HEK293 (cell line): ENCODE measurements around the gene SLC26A1.

Experiments
- CTCF ChIA-PET: fragments of 350-600 bp; formaldehyde crosslinking; extraction: SDS; loops from one replicate; lab custom pipeline; 2021; ENCODE audit warnings: antibody characterized with exemption; lab: Yijun Ruan, JAX
- POLR2A ChIA-PET: fragments of 300-600 bp; formaldehyde crosslinking; extraction: SDS; loops from one replicate; lab custom pipeline; 2020; ENCODE audit warnings: antibody characterized with exemption, inconsistent platforms; lab: Yijun Ruan, JAX
- H3K27ac ChIP-seq: fragments of 200-500 bp; sonication (Bioruptor generic); 2 replicates; pipeline ENCODE4 v1.5.1; 2014; ENCODE audit warnings: low read depth, low read length, control low read depth, inconsistent platforms; ENCODE audit errors: extremely low read depth
- H3K36me3 ChIP-seq, 2 experiments: fragments of 200-500 bp in 1 of 2; sonication (Bioruptor generic) in 1 of 2; 1 replicate in 1 of 2; 2 replicates in 1 of 2; pipeline ENCODE4 v1.5.1; 2014 to 2017; ENCODE audit warnings: inconsistent platforms in 2 of 2, low read length in 2 of 2; ENCODE audit not compliant: control insufficient read depth in 2 of 2, insufficient read depth in 1 of 2
- H3K4me1 ChIP-seq: fragments of 200-500 bp; sonication (Bioruptor generic); 2 replicates; pipeline ENCODE4 v1.5.1; 2014; ENCODE audit warnings: mild to moderate bottlenecking, low read length, inconsistent platforms; ENCODE audit not compliant: control insufficient read depth, insufficient read depth
- H3K4me3 ChIP-seq: 2 replicates; pipeline ENCODE4 v1.5.1; 2011; ENCODE audit warnings: low read depth, mild to moderate bottlenecking, control low read depth, low read length, moderate library complexity
- H3K9me3 ChIP-seq: fragments of 200-500 bp; sonication (Bioruptor generic); 2 replicates; pipeline ENCODE4 v1.5.1; 2014; ENCODE audit warnings: low read depth, low read length, inconsistent platforms; ENCODE audit not compliant: control insufficient read depth, insufficient read depth
- CTCF ChIP-seq: fragments of 450-650 bp; formaldehyde crosslinking; IDR thresholded peaks from 2 replicates; pipeline ENCODE4 v1.5.1; 2016; ENCODE audit warnings: missing biosample characterization, missing genetic modification characterization
- GLI4 ChIP-seq: fragments of 450-650 bp; formaldehyde crosslinking; IDR thresholded peaks from 2 replicates; pipeline ENCODE4 v1.5.1; 2016; ENCODE audit warnings: missing biosample characterization, missing genetic modification characterization
- KLF8 ChIP-seq: fragments of 450-650 bp; formaldehyde crosslinking; IDR thresholded peaks from 2 replicates; pipeline ENCODE4 v1.5.1; 2016; ENCODE audit warnings: missing biosample characterization, missing genetic modification characterization
- REPIN1 ChIP-seq: fragments of 450-650 bp; formaldehyde crosslinking; IDR thresholded peaks from 2 replicates; pipeline ENCODE4 v1.5.1; 2017; ENCODE audit warnings: missing biosample characterization, missing genetic modification characterization, low read depth
- SALL2 ChIP-seq: fragments of 450-650 bp; formaldehyde crosslinking; IDR thresholded peaks from 2 replicates; pipeline ENCODE4 v1.5.0; 2017; ENCODE audit warnings: missing biosample characterization, mild to moderate bottlenecking, missing genetic modification characterization, borderline replicate concordance
- ZBTB11 ChIP-seq: fragments of 450-650 bp; formaldehyde crosslinking; conservative IDR thresholded peaks from 2 replicates; pipeline ENCODE4 v1.5.1; 2016; ENCODE audit warnings: low read depth, missing biosample characterization, missing genetic modification characterization
- ZBTB48 ChIP-seq: fragments of 450-650 bp; formaldehyde crosslinking; IDR thresholded peaks from 2 replicates; pipeline ENCODE4 v1.5.1; 2016; ENCODE audit warnings: missing biosample characterization, missing genetic modification characterization
- ZEB2 ChIP-seq: fragments of 450-650 bp; formaldehyde crosslinking; IDR thresholded peaks from 2 replicates; pipeline ENCODE4 v1.5.1; 2016; ENCODE audit warnings: missing biosample characterization, missing genetic modification characterization
- ZIC2 ChIP-seq: fragments of 450-650 bp; formaldehyde crosslinking; IDR thresholded peaks from 2 replicates; pipeline ENCODE4 v1.5.1; 2016; ENCODE audit warnings: missing biosample characterization, missing genetic modification characterization
- ZNF146 ChIP-seq: fragments of 450-650 bp; formaldehyde crosslinking; IDR thresholded peaks from 2 replicates; pipeline ENCODE4 v1.5.1; 2016; ENCODE audit warnings: missing biosample characterization, missing genetic modification characterization
- ZNF221 ChIP-seq: fragments of 450-650 bp; formaldehyde crosslinking; IDR thresholded peaks from 2 replicates; pipeline ENCODE4 v1.5.1; 2017; ENCODE audit warnings: missing biosample characterization, missing genetic modification characterization, borderline replicate concordance
- ZNF23 ChIP-seq: fragments of 450-650 bp; formaldehyde crosslinking; IDR thresholded peaks from 2 replicates; pipeline ENCODE4 v1.5.1; 2016; ENCODE audit warnings: missing biosample characterization, missing genetic modification characterization, borderline replicate concordance
- ZNF394 ChIP-seq: fragments of 450-650 bp; formaldehyde crosslinking; IDR thresholded peaks from 2 replicates; pipeline ENCODE4 v1.5.1; 2016; ENCODE audit warnings: missing biosample characterization, missing genetic modification characterization, mild to moderate bottlenecking, moderate library complexity, borderline replicate concordance
- ZNF558 ChIP-seq: fragments of 450-650 bp; formaldehyde crosslinking; IDR thresholded peaks from 2 replicates; pipeline ENCODE4 v1.5.1; 2016; ENCODE audit warnings: missing biosample characterization, missing genetic modification characterization
- ZNF624 ChIP-seq: fragments of 450-650 bp; formaldehyde crosslinking; IDR thresholded peaks from 2 replicates; pipeline ENCODE4 v1.5.1; 2017; ENCODE audit warnings: missing biosample characterization, missing genetic modification characterization
- ZNF626 ChIP-seq: fragments of 450-650 bp; sonication (Bioruptor Pico); formaldehyde crosslinking; IDR thresholded peaks from 2 replicates; pipeline ENCODE4 v1.5.1; 2018; ENCODE audit warnings: missing biosample characterization, missing genetic modification characterization, inconsistent platforms
- ZNF639 ChIP-seq: fragments of 450-650 bp; formaldehyde crosslinking; IDR thresholded peaks from 2 replicates; pipeline ENCODE4 v1.5.1; 2016; ENCODE audit warnings: missing biosample characterization, missing genetic modification characterization
- ZNF792 ChIP-seq: fragments of 450-650 bp; formaldehyde crosslinking; IDR thresholded peaks from 2 replicates; pipeline ENCODE4 v1.5.1; 2016; ENCODE audit warnings: missing biosample characterization, missing genetic modification characterization
- TF ChIP-seq, protein P1 (sequence below): fragments of 450-650 bp; formaldehyde crosslinking; IDR thresholded peaks from 2 replicates; pipeline ENCODE4 v1.5.0; 2017; ENCODE audit warnings: missing biosample characterization, missing genetic modification characterization, borderline replicate concordance

SLC26A1 gene

GRCh38 chr4:1023895-1024740 is 30.9 kb upstream of the SLC26A1 start:
- Histone ChIP-seq H3K4me3 (no peak overlapping the region), H3K36me3 (peaks cover 0 to 21% of the 10 kb centered on the region in 2 experiments; a peak in 1 of 3 replicates), H3K27ac (no peak overlapping the region), H3K4me1 (no peaks in the 10 kb centered on the region), H3K9me3 (no peaks in the 10 kb centered on the region)
- CTCF ChIA-PET = no interaction called here
- POLR2A ChIA-PET = interaction anchor here (0.7 kb wide), 1 partner anchor 24 kb away, joined by 3 read pairs; no protein-coding TSS in a partner anchor
- TF ChIP-seq ZNF624 (tag by site-specific recombination) (no peak), ZNF23 (tag by site-specific recombination) (no peak), ZNF146 (tag by site-specific recombination) (no peak), ZBTB48 (no peak), ZNF626 (tag by site-specific recombination) (no peak), ZNF639 (tag by site-specific recombination) (no peak), GLI4 (tag by site-specific recombination) (no peak), ZNF394 (tag by site-specific recombination) (no peak), CTCF (tag by site-specific recombination) (no peak), ZNF221 (tag by site-specific recombination) (no peak), SALL2 (tag by site-specific recombination) (no peak), ZNF558 (tag by site-specific recombination) (no peak), ZIC2 (tag by site-specific recombination) (no peak), ZBTB11 (tag by site-specific recombination) (no peak), ZNF792 (tag by site-specific recombination) (no peak), ZEB2 (tag by site-specific recombination) (no peak), REPIN1 (tag by site-specific recombination) (no peak), KLF8 (tag by site-specific recombination) (no peak)
- TF ChIP-seq, protein P1, sequence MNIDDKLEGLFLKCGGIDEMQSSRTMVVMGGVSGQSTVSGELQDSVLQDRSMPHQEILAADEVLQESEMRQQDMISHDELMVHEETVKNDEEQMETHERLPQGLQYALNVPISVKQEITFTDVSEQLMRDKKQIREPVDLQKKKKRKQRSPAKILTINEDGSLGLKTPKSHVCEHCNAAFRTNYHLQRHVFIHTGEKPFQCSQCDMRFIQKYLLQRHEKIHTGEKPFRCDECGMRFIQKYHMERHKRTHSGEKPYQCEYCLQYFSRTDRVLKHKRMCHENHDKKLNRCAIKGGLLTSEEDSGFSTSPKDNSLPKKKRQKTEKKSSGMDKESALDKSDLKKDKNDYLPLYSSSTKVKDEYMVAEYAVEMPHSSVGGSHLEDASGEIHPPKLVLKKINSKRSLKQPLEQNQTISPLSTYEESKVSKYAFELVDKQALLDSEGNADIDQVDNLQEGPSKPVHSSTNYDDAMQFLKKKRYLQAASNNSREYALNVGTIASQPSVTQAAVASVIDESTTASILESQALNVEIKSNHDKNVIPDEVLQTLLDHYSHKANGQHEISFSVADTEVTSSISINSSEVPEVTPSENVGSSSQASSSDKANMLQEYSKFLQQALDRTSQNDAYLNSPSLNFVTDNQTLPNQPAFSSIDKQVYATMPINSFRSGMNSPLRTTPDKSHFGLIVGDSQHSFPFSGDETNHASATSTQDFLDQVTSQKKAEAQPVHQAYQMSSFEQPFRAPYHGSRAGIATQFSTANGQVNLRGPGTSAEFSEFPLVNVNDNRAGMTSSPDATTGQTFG (tag by site-specific recombination) = no peak
